Transverse colon (tissue), 3 donors: ENCODE measurements around the gene LRRC8D.

Experiments
- CTCF ChIP-seq, 5 experiments: fragments of 200-600 bp in 3 of 5; fragments of 450-650 bp in 2 of 5; sonication (generic) in 3 of 5; IDR thresholded peaks; 1 replicate in 2 of 5; 2 replicates in 3 of 5; pipeline ENCODE4 v1.5.1; 2016 to 2017; ENCODE audit warnings: antibody characterized with exemption in 5 of 5, inconsistent platforms in 3 of 5, mild to moderate bottlenecking in 2 of 5, moderate library complexity in 1 of 5
- POLR2A ChIP-seq: fragments of 450-650 bp; IDR thresholded peaks from one replicate; pipeline ENCODE4 v1.6.1; 2016; ENCODE audit warnings: antibody characterized with exemption, mild to moderate bottlenecking, moderate library complexity

DNA sequence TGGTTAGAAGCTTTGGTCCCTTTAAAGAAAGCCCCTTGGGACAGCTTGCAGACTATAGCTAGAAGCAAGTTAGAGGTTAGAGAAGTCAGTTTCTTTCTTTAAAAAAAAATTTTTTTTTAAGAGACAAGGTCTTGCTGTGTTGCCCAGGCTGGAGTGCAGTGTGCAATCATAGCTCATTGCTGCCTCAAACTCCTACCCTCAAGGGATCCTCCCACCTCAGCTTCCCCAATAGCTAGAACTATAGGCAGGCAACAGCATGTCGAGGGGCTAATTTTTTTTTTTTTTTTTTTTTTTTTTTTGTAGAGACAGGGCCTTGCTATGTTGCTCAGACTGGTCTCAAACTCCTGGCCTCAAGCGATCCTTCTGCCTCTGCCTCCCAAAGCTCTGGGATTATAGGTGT is 129.9 kb downstream of the LRRC8D start:
- TF ChIP-seq CTCF (IDR thresholded peaks at IDR 0.05), result no peak
- no peak for TF ChIP-seq POLR2A
